AG20443 (cell line): ENCODE results near the gene DMD.

Experiments
- DNase-seq: peaks from one replicate; pipeline ENCODE4 v3.0.0; 2012; ENCODE audit warnings: low spot score, mixed read lengths

The DMD gene

DNA sequence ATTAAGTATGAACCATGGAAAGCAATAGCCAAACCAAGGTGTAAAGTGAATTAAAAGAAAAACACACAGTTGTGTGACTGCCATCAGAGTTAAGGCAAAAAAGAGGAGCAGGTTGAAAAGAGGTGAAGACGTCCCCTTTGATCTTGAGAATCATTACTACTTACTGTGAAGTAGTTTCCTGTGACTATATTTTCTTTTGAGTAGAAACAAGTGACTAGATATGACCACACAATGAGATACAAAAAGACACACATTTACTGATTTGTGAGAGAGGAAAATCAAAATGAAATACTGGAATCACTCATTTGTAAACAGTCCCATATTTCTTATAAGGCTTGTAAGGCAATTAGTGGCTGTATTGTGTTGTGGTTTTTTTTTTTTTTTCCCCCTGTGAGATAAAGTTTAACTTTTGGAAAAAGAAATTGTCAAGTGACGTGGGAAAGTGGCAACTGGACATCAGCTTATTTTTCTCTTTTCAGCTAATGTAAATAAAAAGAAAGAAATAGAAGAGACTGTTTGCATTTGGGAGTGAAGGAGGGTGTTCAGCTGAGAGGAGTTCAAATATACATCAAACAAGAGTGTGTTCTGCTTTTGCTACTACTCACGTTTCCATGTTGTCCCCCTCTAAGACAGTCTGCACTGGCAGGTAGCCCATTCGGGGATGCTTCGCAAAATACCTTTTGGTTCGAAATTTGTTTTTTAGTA, 2033.1 kb downstream of the DMD start:
- DNase-seq = no peak

DNA sequence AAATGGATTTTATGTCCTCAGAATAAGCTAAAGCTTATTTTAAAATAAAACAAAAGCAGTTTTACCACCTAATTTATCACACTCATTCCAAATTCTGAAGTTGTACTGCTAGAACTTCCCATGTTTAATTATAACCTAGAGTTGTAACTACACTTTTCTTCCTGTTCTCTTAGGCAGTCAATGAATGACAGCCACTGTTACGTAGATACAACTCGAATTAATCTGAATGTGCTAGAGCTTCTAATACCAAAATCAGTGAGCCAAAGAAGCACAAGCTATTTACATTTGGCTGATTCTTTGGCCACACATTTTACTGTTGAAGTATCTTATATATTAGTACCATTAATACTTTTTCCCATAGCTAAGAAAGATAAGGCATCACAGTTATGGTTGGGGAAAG, 2040.6 kb downstream of the DMD start:
- DNase-seq = no peak

DNA sequence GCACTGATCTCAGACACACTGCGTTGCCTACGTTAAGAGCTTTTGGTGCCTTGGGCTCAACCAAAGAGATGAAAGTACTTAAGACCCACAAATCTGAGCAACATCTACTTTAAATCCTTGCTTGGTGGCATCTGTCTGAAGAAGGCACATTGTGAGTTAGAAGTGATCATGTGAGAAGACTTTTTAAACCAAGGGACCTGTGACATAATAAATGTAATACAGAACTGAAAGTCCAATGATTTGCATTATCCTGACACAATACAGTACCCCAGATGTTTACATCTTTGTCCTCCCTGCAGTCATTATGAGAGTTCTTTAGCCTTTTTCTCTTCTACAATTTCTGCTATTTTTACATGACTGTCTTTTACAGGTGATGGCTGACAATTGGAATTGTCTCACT, 2042.8 kb downstream of the DMD start:
- DNase-seq = no peak

DNA sequence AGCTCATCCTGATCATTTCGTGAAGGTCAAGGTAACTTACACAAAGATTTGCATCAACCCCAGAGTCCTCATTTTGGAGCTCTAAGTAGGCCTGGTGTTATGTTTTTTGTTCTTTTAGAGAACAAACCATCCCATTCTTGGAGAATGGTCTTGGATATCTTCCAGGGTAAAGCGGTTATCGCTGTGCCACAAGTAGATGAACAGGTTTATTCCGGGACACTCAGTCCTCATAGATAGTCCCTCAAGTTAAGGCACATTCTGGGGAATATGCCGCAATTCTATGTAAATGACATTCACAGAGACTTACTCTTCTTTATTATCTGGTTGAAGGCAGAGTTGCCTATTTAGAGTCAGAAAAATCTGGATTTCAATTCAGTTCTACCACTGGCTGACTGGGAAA, 2044.5 kb downstream of the DMD start:
- DNase-seq = no peak

DNA sequence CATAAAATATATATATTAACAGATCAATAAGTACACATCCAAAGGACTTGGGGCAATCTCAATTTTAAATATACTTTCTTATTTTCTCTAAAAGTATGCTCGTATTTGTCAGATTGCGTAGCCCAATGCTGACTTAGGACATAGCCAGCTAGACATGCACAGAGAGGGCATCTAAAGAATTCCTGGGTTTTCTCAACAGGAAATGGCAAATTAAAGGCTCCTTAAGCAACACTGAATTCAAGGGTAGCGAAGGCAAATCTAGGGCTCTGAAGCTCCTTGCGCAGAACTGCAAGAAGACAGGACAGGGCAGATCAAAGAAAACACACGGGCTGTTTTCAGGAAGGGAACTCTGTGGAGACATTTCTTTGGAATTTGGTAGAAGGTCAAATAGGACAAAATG, 2044.9 kb downstream of the DMD start:
- no peak for DNase-seq

DNA sequence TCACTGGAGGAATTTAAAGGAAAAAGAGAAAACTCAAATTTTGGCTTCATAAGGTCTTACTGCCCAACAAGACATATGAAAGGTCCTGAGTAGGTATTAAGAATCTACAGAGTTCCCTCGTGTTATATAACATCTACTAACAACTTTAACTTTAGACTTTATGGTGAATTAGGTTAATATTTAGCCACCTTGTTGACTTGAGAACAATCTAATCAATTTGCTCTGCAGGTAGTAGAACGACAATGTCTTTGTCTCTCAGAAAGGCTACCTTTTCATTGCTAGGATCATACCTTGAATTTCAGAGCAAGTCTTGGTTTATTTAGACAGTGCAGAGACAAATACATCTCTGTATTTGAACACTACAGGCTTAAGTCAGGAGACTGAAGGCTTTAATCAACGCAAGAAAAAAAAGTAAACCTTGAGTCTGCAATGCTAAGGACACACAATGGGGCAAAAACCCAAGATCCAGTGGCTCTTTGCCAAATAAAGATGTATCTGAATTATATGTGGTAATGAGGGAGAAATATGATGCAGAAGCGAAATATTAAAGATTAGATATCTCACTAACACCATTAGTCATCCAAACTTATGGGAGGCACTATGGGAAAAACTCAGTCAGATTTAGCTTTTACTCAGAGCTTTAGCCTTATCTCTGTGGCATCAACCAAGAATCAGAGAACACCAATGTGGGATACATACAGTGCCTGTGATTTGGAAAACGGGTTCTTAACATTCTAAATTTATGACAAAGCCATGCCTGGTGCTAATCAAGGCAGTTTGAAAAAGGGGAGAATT, 2045.9 kb downstream of the DMD start:
- DNase-seq = no peak

DNA sequence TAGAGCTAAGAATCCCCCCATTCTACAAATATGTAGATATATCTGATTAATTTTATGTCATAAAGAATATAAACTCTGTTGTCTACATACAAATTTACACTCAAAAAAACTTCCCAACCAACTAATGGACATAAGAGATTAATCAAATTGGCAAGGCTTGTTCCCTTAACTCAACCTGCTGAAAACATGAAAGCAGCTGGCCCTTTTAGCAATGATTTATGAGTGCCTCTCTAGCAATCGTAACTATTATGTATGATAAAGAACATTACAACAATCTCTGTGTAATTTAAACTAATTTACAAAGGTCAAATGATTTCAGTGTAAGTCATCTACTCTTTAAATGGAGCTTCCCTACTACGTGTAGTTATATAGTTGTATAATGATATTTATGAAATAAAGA, 2056.4 kb downstream of the DMD start:
- no peak for DNase-seq

DNA sequence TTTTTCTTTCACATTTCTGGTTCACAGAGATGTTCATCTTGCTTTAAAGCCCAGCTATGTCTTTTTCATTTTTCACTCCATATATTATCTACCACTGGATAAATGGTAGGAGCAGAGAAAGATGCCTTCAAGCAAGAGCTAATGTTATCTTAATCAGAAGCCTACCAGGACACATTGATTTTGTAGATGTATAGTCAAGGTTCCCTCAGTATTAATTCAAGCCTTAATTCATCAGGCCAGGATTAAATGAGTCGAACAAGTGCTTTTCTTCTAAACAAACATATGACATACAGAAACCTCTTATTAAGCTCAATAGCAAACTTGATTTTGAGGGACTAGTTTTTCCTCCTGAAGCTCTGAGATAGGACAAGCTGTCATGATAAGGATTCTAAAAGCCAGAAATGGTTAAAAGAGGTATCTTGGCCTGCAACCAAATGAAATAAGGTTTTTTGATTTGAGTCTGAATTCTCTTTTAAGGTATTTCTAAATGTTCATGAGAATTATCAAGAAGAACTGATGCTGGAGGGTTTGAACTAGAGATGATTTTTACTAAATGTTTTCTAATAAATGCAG, 2057.8 kb downstream of the DMD start:
- DNase-seq = no peak

DNA sequence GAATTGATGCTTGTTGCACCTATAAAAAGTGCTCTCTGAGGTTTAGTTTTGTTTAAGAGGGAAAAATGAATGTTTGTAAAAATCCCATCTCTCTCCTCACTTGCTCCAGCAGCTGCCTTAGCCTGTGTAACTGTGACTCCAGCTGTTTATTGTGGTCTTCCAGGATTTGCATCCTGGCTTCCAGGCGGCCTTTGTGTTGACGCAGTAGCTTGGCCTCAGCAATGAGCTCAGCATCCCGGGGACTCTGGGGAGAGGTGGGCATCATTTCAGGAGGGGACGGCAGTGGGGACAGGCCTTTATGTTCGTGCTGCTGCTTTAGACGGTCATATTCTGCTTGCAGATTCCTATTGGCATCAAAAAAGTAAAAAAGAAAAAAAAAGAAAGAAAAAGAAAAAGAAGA, 2064.2 kb downstream of the DMD start:
- DNase-seq = no peak

DNA sequence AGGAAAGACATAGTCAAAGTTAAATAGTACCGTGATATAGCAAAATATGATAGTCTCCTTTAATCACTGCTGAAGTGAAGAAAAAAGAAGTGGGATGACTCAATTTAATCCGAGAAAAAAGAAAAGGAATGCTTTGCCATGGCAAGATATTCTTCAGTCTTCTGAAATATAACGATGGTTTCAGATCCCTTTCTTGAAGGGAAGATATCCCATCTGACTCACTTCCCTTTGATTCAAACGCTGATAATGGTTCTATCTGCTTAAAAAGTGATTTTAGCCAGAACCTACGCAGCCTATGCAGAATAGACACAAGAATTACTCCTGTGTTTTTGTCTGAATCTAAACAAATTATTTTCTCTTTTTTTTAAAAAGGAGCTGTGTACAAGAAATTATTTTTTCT, 2071.4 kb downstream of the DMD start:
- no peak for DNase-seq

DNA sequence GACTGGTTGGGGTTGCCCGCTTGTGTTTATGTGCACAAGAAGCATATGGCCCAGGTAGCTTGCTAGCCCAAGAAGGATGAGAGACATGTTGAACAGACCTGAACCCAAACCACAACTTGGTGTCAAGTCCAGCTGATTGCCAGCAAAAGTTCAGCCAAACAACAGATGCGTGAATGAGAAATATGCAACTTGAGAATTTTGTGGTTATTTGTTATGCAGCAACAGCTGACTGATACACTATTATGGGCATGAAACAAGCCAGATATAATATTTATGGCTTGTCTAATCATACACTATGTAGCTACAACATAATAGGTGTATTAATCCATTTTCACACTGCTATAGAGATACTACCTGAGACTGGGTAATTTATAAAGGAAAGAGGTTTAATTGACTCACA, 2073.2 kb downstream of the DMD start:
- no peak for DNase-seq

DNA sequence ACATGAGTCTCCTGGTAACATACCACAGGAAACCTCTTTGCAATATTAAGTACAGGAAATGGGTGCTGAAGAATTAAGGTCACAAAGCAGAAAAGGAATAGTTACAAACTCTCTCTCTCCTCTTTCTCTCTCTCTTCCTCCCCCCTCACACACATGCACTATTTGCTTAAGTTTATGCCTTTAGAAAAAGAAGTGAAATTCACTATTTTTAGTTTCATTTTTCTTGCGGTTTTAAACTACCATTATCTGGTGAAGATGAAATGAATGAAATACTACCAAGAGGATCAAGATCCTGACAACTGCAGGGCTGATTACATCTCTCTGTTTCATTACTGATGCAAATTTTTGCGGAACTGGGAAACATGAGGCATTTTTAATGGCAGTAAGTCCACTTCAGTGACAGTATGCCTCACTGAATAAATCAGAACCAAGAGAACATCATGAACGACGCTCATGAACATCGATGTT, 2075.2 kb downstream of the DMD start:
- DNase-seq = no peak

DNA sequence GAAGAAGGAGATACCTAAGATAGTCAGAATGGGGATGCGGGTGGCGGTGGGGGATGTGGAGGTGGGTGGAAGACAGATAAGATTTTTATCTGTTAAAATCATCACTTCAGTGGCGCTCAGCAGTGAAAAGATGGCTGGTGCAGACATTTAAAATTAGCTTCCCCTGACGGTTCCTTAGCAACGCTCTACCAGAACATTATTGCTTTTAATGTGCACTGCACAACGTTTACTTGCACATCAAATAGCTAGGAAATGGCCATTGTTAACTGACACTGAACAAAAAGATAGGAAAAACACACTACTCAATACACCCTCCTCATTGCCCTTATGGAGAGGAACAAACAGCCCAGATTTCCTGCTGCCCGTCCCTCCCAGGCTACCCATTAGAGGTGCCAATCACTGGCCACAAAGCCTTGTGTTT, 2078.5 kb downstream of the DMD start:
- no peak for DNase-seq

DNA sequence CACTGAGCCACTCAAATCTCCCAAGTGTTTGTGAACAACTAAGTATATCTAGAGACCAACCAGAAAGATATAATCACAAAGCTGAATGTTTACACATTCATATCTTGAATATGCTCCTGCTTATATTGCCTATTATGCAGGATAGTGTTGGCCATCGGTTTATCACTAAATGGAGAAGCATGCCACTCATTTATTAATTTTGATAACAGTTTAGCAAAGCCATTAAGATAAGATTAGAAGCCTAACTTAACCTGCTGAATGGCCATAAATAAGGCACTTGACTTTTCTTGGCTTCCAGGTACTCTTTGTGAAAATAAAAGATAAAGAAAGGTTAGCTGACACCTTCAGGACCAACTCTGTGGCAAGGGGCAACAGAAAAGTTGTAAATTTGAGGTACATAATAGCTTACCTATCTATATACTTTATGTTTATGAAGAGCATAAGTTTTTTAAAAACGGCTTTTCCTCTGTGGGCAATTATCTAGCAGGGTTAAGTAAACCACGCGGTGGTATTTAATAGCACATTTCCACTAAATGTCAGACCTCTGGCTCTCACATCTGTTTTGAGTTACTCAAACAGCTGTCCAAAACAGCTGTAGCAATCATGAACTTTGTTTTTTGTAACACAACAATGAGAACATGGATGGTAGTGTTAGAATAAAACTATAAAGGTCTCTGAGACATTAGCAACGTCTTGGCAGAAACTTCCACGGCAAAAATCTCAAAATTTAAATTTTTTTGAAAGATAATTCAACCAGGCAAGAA, 2080.7 kb downstream of the DMD start:
- no peak for DNase-seq

DNA sequence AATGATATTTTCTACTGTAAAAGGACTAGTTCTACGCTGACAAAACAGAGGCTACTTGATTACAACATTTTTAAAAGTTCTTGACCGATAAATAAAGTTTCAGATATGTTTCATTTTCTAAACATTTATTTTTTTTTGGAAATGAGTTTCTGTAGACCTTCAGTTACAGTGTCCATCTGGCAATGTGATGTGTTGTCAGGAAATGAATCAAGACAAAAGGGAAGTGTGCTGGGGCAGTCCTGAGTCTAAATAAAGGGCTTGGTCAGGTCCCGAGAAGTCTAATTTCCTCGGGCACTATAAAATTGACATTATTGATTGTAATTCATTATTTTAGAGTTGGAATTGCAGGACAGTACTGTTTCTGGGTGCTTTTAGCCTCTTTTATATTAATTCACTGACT, 2082.5 kb downstream of the DMD start:
- DNase-seq = no peak

DNA sequence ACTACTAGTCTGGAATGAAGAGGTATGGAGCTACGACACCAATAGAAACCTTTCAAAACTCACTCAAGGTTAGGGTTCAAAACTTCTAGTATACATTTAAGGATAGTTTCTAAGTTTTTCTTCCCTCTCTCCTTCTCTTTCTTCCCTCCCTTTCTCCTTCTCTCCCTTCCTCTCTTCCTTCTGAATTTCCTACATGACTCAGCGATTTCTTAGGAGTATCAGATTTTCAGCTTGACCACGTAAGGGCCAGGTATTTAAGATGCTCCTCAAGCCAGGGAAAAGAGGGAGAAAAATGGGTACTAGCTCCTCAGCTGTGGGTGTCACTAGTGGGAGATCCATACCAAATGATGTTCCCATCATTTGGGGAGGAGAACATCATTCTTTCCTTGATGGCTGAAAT, 2083.6 kb downstream of the DMD start:
- no peak for DNase-seq

DNA sequence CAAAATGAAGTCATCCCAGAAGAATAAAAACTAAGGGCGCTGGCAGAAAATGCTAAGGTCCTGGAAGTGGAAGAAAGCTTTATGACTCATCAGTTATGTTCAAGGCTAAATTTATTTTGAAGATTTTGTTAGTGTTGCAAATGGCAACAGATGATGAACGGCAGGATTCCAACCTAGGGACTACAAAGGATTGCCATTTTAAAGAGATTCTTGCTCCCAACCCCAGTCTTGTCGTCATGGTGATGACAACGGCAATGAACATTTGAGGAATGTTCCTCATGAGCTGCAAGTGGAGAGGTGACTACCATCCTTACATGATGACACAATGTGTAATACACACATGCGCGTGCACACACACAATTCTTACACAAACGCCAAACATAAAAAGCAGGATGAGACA, 2085.1 kb downstream of the DMD start:
- peak; percentile 52 for DNase-seq

DNA sequence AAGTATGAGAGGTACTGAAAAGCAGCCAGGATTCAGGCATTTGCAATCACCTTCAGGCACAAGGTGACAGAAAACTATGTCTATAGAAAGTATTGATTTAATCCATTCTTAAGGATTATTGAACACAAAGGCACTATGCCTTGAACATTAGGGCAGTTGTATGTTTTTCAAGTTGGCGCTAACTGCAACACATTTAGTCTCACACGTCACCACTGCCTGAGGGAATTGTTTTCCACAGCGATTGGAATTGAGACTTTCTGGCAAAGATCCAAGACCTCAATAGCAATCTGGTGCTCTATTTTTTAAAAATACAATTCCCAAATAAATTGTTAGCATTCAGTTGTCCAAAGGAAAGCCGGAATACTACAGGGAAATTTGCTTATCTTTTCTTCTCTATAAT, 2086.8 kb downstream of the DMD start:
- DNase-seq = no peak

DNA sequence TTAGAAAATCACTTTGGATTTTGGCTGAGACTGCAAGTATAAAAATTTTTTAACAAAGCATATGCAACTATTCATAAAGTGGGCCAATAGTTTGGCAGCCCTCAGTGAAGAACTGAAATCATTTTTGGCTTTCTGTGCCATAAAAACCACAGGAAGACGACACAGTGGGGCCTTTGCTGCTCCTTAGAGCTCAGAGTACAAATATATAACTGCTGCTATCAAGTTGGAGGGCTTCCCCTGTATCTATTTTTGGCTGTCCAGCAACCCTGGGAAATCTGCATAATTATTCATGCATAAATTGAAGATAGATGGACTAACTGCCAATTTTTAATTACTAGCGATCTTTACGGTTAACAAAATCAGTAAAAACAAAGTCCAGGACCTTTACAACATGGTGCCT, 2088.0 kb downstream of the DMD start:
- no peak for DNase-seq

DNA sequence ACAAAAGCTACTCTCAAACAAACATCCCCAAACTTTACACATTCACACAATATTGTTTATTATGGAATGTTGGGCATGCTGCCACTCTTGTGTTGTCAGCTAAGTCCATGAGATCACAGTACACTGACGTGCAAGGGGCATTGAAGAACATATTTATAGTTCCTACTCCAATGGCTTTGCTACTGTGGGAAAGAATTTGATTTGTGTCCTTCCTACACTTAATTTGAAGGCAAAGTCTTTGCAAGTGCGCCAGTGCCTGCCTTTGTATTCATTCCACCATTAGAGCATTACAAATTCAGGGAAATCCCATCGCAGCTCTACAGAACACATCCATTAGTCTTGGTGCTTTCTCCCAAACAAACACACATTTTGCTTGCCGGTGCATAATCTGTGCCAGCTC, 2094.1 kb downstream of the DMD start:
- DNase-seq = no peak

DNA sequence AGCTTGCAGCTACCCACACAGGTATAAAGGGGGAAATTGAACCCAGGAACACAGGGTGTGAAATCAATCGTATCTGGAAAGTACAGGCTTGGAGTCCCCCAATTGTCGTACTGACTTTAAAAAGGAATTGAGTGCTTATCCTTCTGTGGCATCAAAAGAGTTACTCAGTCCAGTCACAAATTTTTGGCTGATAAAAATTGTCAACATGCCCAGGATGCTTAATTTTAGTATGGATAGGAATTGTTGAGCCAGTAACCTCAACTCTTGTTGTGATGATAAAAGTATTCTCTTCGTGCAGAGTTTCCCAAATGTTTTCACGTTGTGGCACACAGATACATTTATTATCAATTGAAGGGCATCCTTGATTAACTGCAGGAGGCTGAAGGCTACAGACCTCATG, 2096.0 kb downstream of the DMD start:
- DNase-seq = no peak

DNA sequence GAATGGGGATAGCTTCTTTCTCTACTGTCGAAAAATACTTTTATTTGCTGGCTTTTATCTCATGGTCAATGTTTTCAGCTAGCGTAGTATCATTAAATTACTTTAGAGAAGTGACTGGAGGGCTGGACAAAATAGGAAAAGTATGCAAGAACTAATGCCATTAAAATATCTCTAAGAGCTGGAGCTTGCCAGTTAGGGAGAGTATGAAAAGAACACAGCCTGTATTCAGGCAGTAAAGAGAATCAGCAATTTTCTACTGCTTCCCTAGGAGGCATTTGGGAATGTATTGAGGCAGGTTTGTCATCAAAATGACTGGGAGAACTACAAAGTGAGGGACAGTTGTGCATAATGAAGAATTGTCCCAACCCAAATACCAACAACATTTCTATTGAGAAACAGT, 2096.5 kb downstream of the DMD start:
- no peak for DNase-seq
